ENCODE measurements around the gene TBC1D9B.

GRCh38 chr5:179822444-179822990 lies 85.2 kb downstream of the TBC1D9B start:
- TF ChIP-seq ZNF347 (CRISPR knock-in tag; IDR thresholded peaks at IDR 0.05; ENCODE audit: low read depth): no peak
- no peak for TF ChIP-seq FOXP4 (CRISPR knock-in tag; IDR thresholded peaks at IDR 0.05; ENCODE audit: borderline replicate concordance)
- no peak for TF ChIP-seq IRF1 (CRISPR knock-in tag; IDR thresholded peaks at IDR 0.05; ENCODE audit: borderline replicate concordance)
- no peak for TF ChIP-seq GABPB2 (CRISPR knock-in tag; conservative IDR thresholded peaks at IDR 0.05)
- no peak for TF ChIP-seq OTX1 (CRISPR knock-in tag; IDR thresholded peaks at IDR 0.05)
- no peak for TF ChIP-seq ZNF780A (CRISPR knock-in tag; IDR thresholded peaks at IDR 0.05)
- no peak for TF ChIP-seq CHD4 (IDR thresholded peaks at IDR 0.05; ENCODE audit: insufficient read depth, insufficient replicate concordance, low read depth, low read length, poor library complexity, severe bottlenecking)
- TF ChIP-seq RBBP5 (IDR thresholded peaks at IDR 0.05; ENCODE audit: borderline replicate concordance, insufficient read depth, low read length, poor library complexity, severe bottlenecking): no peak
- TF ChIP-seq NRF1 (conservative IDR thresholded peaks at IDR 0.05 in 1 of 2, IDR thresholded peaks at IDR 0.05 in 1 of 2): no peak
- TF ChIP-seq BCL6 (CRISPR knock-in tag; IDR thresholded peaks at IDR 0.05): no peak
- no peak for TF ChIP-seq TAF1 (IDR thresholded peaks at IDR 0.05; ENCODE audit: control insufficient read depth, extremely low read depth, insufficient read depth, low read length, severe bottlenecking)

All from K562 (cell line).